Stimulated activated naive CD4-positive, alpha-beta T cell (primary cell): ENCODE measurements around the gene SHC3.

ENCODE experiments used
- DNase-seq, 6 experiments: peaks; one replicate each; lab custom pipeline; 2025; lab: John Stamatoyannopoulos, UW

Gene SHC3

GRCh38 chr9:89024727-89025126 is 153.9 kb downstream of the SHC3 start:
- no peak for DNase-seq

- no peak for DNase-seq
Observed at GRCh38 chr9:89023740-89024139, 154.9 kb downstream of the SHC3 start.

GRCh38 chr9:89022902-89023301 is 155.7 kb downstream of the SHC3 start:
- DNase-seq: no peak

GRCh38 chr9:89022001-89022759 is 156.4 kb downstream of the SHC3 start:
- no peak for DNase-seq

GRCh38 chr9:89021154-89021803 is 157.3 kb downstream of the SHC3 start:
- DNase-seq: no peak

- no peak for DNase-seq
Observed at GRCh38 chr9:89020754-89021153, 157.9 kb downstream of the SHC3 start.

- DNase-seq: no peak
Observed at GRCh38 chr9:89015336-89015735, 163.3 kb downstream of the SHC3 start.

- no peak for DNase-seq
Observed at GRCh38 chr9:89014153-89014552, 164.5 kb downstream of the SHC3 start.

- no peak for DNase-seq
Observed at GRCh38 chr9:89013660-89014059, 165.0 kb downstream of the SHC3 start.

GRCh38 chr9:89012294-89013042 is 166.2 kb downstream of the SHC3 start:
- no peak for DNase-seq

GRCh38 chr9:89011683-89012082 is 166.9 kb downstream of the SHC3 start:
- no peak for DNase-seq

GRCh38 chr9:89010526-89011111 is 168.0 kb downstream of the SHC3 start:
- no peak for DNase-seq

- no peak for DNase-seq
Observed at GRCh38 chr9:89010056-89010455, 168.6 kb downstream of the SHC3 start.

GRCh38 chr9:89009546-89009840 is 169.1 kb downstream of the SHC3 start:
- DNase-seq: no peak

GRCh38 chr9:89008744-89009545 is 169.7 kb downstream of the SHC3 start:
- no peak for DNase-seq

- no peak for DNase-seq
Observed at GRCh38 chr9:89008055-89008743, 170.4 kb downstream of the SHC3 start.

GRCh38 chr9:89006996-89007967 is 171.3 kb downstream of the SHC3 start:
- DNase-seq: no peak

- no peak for DNase-seq
Observed at GRCh38 chr9:89006267-89006666, 172.4 kb downstream of the SHC3 start.

GRCh38 chr9:89005323-89005722 is 173.3 kb downstream of the SHC3 start:
- no peak for DNase-seq

GRCh38 chr9:89002987-89003386 is 175.6 kb downstream of the SHC3 start:
- DNase-seq: no peak
